MG63 (cell line): Measurements from ENCODE around the gene ROPN1L. TPM values are rescaled to one million over a fixed set of nuclear protein-coding genes. Genes with fewer than 3 reads are reported as not detected.
A peak's percentile ranks its signal among the peaks of the same experiment; 100 is the strongest.

Experiments
- DNase-seq: peaks from one replicate; pipeline ENCODE4 v3.0.0-alpha.2; 2020
- H3K27me3 ChIP-seq: fragments of 250-450 bp; sonication (Bioruptor Pico); 2 replicates; pipeline ENCODE4 v1.5.1; 2020; ENCODE audit warnings: mild to moderate bottlenecking, moderate library complexity
- H3K36me3 ChIP-seq: fragments of 250-450 bp; sonication (Bioruptor Pico); 2 replicates; pipeline ENCODE4 v1.5.1; 2020; ENCODE audit warnings: mild to moderate bottlenecking, moderate library complexity
- H3K4me3 ChIP-seq: fragments of 250-450 bp; sonication (Bioruptor Pico); 2 replicates; pipeline ENCODE4 v1.5.1; 2020; ENCODE audit warnings: mild to moderate bottlenecking, moderate library complexity
- H3K9me3 ChIP-seq: fragments of 250-450 bp; sonication (Bioruptor Pico); 2 replicates; pipeline ENCODE4 v1.5.1; 2020; ENCODE audit warnings: mild to moderate bottlenecking, moderate library complexity
- total RNA-seq: library from RNA; depleted of rRNA; stranded (reverse); fragments of >200 nt; shearing (Covaris generic); gene quantifications from 2 replicates; pipeline ENCODE4 v1.2.3, GENCODE V29; 2014; ENCODE audit warnings: low replicate concordance

Gene ROPN1L
- total RNA-seq, 1 experiment from 2014 or later: 3.0 TPM

DNA sequence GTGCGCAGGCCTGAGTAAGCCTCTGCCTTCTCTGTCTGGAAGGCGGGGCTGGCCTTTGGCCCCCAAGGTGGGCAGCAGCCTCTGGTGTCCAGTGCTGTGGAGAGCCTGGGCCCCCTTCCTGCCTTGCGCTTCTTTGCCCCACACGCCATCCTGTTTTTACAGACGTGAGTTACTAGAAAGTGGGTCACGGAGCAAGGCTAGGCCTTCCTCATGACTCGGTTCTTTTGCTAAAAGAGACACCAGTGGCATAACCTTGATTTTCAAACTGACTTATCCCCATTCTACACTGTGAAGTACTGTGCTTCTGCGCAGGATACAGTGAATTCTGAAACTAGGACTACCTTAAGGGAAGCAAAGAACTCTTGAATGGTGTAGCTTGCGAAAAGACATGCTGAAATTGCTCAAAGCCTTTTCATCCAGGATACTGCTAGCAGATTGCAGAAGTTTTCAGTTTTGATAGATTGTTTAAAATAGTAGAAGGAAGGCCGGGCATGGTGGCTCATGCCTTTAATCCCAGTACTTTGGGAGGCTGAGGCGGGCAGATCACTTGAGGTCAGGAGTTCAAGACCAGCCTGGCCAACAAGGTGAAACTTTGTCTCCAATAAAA, 7.2 kb downstream of the ROPN1L start:
- DNase-seq: no peak
- H3K36me3 ChIP-seq: no peaks in the 10 kb centered on the region
- no peaks in the 10 kb centered on the region for H3K27me3 ChIP-seq
- H3K9me3 ChIP-seq: no peaks in the 10 kb centered on the region
- H3K4me3 ChIP-seq: no peak overlapping the region

DNA sequence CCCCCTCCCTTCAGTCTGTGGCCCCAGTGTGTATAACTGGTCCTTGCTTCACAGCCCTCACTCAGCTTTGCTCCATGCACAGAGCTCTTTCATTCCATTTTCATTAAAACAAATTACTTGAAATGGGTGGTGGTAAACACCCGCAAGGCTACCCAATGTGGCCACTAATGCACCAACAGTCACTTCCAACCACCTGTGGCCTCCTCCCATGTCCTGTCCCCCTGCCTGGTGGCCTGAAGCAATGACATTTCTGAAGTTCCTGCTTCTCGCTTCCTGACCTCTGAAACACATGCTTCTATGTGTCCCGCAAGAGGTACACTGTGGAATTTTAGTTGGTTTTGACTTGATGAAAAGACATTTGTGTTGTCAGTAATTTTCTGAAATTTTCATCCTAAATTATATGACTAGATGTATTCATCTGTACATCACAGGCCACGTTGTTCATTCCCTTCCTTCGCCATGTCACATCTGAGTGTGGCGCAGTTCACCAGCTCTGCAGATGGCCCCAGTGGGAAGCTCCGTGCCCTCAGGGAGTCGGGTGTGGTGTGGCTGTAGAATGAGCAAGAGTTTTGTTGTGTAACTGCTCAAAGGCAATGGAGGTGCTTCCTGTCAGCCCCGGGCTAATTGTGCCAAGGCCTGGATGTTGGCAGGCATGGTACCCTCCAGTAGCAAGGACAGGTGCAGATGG, 9.6 kb downstream of the ROPN1L start:
- no peak for DNase-seq
- Histone ChIP-seq H3K9me3 (no peaks in the 10 kb centered on the region), H3K4me3 (no peak overlapping the region), H3K27me3 (no peaks in the 10 kb centered on the region), H3K36me3 (no peaks in the 10 kb centered on the region)

GRCh38 chr5:10452768-10453331, 11.2 kb downstream of the ROPN1L start:
- Histone ChIP-seq H3K4me3 (no peak overlapping the region), H3K36me3 (no peaks in the 10 kb centered on the region), H3K9me3 (no peaks in the 10 kb centered on the region), H3K27me3 (no peaks in the 10 kb centered on the region)
- DNase-seq: peak; percentile 55

GRCh38 chr5:10453545-10453944, 11.9 kb downstream of the ROPN1L start:
- Histone ChIP-seq H3K9me3 (no peaks in the 10 kb centered on the region), H3K4me3 (no peak overlapping the region), H3K27me3 (no peaks in the 10 kb centered on the region), H3K36me3 (no peaks in the 10 kb centered on the region)
- peak; percentile 46 for DNase-seq

- Histone ChIP-seq H3K9me3 (no peaks in the 10 kb centered on the region), H3K36me3 (no peaks in the 10 kb centered on the region), H3K27me3 (no peaks in the 10 kb centered on the region), H3K4me3 (no peak overlapping the region)
- DNase-seq: peak; percentile 83
These were observed 13.1 kb downstream of the ROPN1L start for GRCh38 chr5:10454591-10455276.

DNA sequence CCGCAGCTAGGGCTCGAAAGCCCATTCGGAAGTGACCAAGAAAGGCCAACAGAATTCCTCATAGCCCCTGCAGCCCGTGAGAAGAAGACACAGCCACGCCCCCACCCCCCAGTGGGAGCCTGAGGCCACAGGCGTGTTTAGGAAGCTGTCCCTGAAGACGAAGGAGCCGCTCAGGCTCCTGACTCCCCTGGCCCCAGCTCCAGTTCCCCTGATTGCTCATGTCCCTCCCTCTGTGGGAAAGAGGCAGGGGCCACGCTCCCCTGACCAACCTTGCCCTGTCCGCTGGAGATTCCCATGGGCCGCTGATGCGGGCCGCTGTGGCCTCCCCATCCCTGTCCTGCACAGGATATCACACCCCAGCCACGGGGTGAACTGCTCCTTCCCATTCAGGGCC, 13.6 kb downstream of the ROPN1L start:
- Histone ChIP-seq H3K27me3 (no peaks in the 10 kb centered on the region), H3K4me3 (no peak overlapping the region), H3K9me3 (no peaks in the 10 kb centered on the region), H3K36me3 (no peaks in the 10 kb centered on the region)
- DNase-seq: no peak

DNA sequence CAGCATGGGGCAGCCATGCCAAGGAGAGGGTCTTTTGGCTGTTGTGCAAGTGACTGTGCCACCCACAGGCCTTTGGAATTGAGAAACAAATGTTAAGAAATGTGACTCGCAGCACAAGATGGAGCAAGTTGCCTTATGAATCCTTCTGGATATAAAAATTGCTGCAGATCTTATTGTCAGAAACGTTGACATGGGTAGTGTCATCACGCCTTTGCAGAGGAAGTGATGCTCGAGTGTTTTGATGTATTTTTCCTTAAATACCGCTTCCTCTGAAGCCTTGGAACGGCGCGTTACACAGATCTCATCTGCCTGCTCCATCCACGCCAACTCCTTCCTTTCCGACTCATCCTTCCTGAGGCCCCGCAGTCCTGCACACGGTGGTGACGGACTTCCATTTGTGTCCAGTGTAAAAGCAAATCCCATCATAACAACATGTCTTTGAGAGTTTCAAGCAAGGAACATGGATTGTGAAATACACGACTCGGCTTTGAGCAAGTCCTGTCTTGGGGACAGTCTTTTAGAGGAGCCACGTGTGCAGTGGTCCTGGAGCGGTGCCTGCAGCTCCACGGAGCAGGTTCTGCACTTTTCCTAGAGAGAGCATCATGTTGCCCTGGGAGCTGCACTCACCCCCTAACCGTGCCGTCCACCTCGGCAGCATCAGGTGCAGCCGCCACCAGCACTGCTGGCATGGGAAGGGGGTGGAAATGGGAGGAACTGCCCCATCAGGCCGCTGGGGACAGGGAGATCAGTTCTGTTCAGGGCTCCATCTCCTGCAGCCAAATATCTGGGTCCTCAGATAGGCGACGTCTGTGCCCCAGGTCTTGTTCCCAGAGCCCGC, 15.1 kb downstream of the ROPN1L start:
- Histone ChIP-seq H3K9me3 (no peaks in the 10 kb centered on the region), H3K4me3 (no peak overlapping the region), H3K27me3 (no peaks in the 10 kb centered on the region), H3K36me3 (no peaks in the 10 kb centered on the region)
- no peak for DNase-seq

GRCh38 chr5:10457682-10458574, 16.2 kb downstream of the ROPN1L start:
- Histone ChIP-seq H3K27me3 (no peaks in the 10 kb centered on the region), H3K4me3 (no peak overlapping the region), H3K36me3 (no peaks in the 10 kb centered on the region), H3K9me3 (no peaks in the 10 kb centered on the region)
- DNase-seq: peak; percentile 69

GRCh38 chr5:10459080-10460055, 17.7 kb downstream of the ROPN1L start:
- no peak for DNase-seq
- no peaks in the 10 kb centered on the region for H3K9me3 ChIP-seq
- H3K36me3 ChIP-seq: no peaks in the 10 kb centered on the region
- H3K27me3 ChIP-seq: no peaks in the 10 kb centered on the region
- no peak overlapping the region for H3K4me3 ChIP-seq

GRCh38 chr5:10460252-10460906, 18.7 kb downstream of the ROPN1L start:
- H3K27me3 ChIP-seq: no peaks in the 10 kb centered on the region

GRCh38 chr5:10461041-10461440, 19.4 kb downstream of the ROPN1L start:
- no peaks in the 10 kb centered on the region for H3K36me3 ChIP-seq
- H3K9me3 ChIP-seq: no peaks in the 10 kb centered on the region
- DNase-seq: no peak
- H3K27me3 ChIP-seq: no peaks in the 10 kb centered on the region
- H3K4me3 ChIP-seq: no peak overlapping the region

More at GRCh38 chr5:10460252-10460906, 18.7 kb downstream of the ROPN1L start:
- no peak overlapping the region for H3K4me3 ChIP-seq
- DNase-seq: peak; percentile 95
- H3K9me3 ChIP-seq: no peaks in the 10 kb centered on the region
- H3K36me3 ChIP-seq: no peaks in the 10 kb centered on the region

- DNase-seq: no peak
- Histone ChIP-seq H3K36me3 (no peaks in the 10 kb centered on the region), H3K4me3 (no peak overlapping the region), H3K9me3 (no peaks in the 10 kb centered on the region), H3K27me3 (no peaks in the 10 kb centered on the region)
These were observed 20.4 kb downstream of the ROPN1L start for GRCh38 chr5:10461904-10462555.

GRCh38 chr5:10463566-10463965, 21.9 kb downstream of the ROPN1L start:
- Histone ChIP-seq H3K9me3 (no peaks in the 10 kb centered on the region), H3K27me3 (no peaks in the 10 kb centered on the region), H3K4me3 (no peak overlapping the region), H3K36me3 (no peaks in the 10 kb centered on the region)
- no peak for DNase-seq

DNA sequence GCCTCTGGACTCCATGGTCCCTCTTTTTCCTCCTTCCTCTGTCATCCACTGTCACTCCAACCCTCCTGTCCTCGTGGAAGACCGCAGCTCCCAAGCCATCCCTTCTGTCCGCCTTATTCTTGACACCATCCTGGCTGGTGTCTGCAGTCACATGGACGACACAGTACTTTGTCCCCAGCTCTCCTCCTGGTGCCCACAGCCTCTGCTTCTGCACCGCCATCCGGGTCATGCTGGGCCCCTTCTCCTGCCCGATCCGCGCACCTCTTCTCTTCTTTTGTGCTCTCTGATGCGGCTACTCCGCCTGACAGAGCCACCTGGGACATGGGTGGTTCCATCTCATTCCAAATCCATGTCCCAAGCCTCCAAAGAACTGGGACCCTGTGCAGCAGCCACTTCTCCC, 22.5 kb downstream of the ROPN1L start:
- H3K27me3 ChIP-seq: no peaks in the 10 kb centered on the region
- no peaks in the 10 kb centered on the region for H3K9me3 ChIP-seq
- DNase-seq: no peak
- H3K36me3 ChIP-seq: no peaks in the 10 kb centered on the region
- H3K4me3 ChIP-seq: no peak overlapping the region
